Neural progenitor cell (in vitro differentiated cells): ENCODE measurements around the gene ARHGAP28. TPM values are rescaled to one million over a fixed set of nuclear protein-coding genes. Genes with fewer than 3 reads are reported as not detected.
"Not testable (repeated sequence)": the region's sequence is repeated elsewhere in the genome, so short reads cannot be mapped to it uniquely, and the experiment has no call there.

ENCODE experiments used
- DNase-seq: peaks from one replicate; pipeline ENCODE4 v3.0.0-alpha.2; 2016; ENCODE audit warnings: low spot score
- H2AFZ ChIP-seq: fragments of 200-600 bp; sonication (generic); replicated peaks from 2 replicates; pipeline ENCODE4 v1.6.1; 2016; ENCODE audit warnings: antibody characterized with exemption
- H3F3A ChIP-seq: fragments of 200-600 bp; sonication (generic); 2 replicates; pipeline ENCODE4 v1.6.1; 2016; ENCODE audit warnings: antibody characterized with exemption, low read depth
- H3K27ac ChIP-seq: fragments of 200-600 bp; sonication (generic); 2 replicates; pipeline ENCODE4 v1.5.1; 2016; ENCODE audit warnings: mild to moderate bottlenecking
- H3K27me3 ChIP-seq: fragments of 200-600 bp; sonication (generic); 2 replicates; pipeline ENCODE4 v1.6.1; 2016; ENCODE audit warnings: mild to moderate bottlenecking, moderate library complexity
- H3K36me3 ChIP-seq: fragments of 200-600 bp; sonication (generic); 2 replicates; pipeline ENCODE4 v1.5.1; 2016
- H3K4me1 ChIP-seq: fragments of 200-600 bp; sonication (generic); 2 replicates; pipeline ENCODE4 v1.6.1; 2016; ENCODE audit warnings: mixed run types
- H3K4me2 ChIP-seq: fragments of 200-600 bp; sonication (generic); 2 replicates; pipeline ENCODE4 v1.6.1; 2016
- H3K4me3 ChIP-seq: fragments of 200-600 bp; sonication (generic); 2 replicates; pipeline ENCODE4 v1.5.1; 2016
- H3K79me2 ChIP-seq: fragments of 200-600 bp; sonication (generic); 2 replicates; pipeline ENCODE4 v1.6.1; 2016; ENCODE audit warnings: low read depth
- H3K9ac ChIP-seq: fragments of 200-600 bp; sonication (generic); 2 replicates; pipeline ENCODE4 v1.6.1; 2016
- H3K9me3 ChIP-seq: fragments of 200-600 bp; sonication (generic); 2 replicates; pipeline ENCODE4 v1.5.1; 2016; ENCODE audit warnings: low read depth
- H4K20me1 ChIP-seq: fragments of 200-600 bp; sonication (generic); 2 replicates; pipeline ENCODE4 v1.6.1; 2016; ENCODE audit warnings: low read depth
- H3K27ac Mint-ChIP-seq: 3 replicates; pipeline ENCODE4 v1.8.0; 2021; ENCODE audit warnings: mixed read lengths
- H3K27me3 Mint-ChIP-seq: 2 replicates; pipeline ENCODE4 v1.8.0; 2022; ENCODE audit warnings: low read depth, mild to moderate bottlenecking, inconsistent platforms, moderate library complexity, mixed read lengths; ENCODE audit not compliant: insufficient read depth
- H3K36me3 Mint-ChIP-seq: 3 replicates; pipeline ENCODE4 v1.8.0; 2021; ENCODE audit warnings: mixed read lengths
- H3K4me1 Mint-ChIP-seq: 3 replicates; pipeline ENCODE4 v1.8.0; 2021; ENCODE audit warnings: mixed read lengths
- H3K4me3 Mint-ChIP-seq: 3 replicates; pipeline ENCODE4 v1.8.0; 2021; ENCODE audit warnings: mild to moderate bottlenecking, moderate library complexity, mixed read lengths
- H3K9me3 Mint-ChIP-seq: 3 replicates; pipeline ENCODE4 v1.8.0; 2020; ENCODE audit warnings: mixed read lengths
- CTCF ChIP-seq: fragments of 200-600 bp; sonication (generic); IDR thresholded peaks from 2 replicates; pipeline ENCODE4 v1.5.1; 2017; ENCODE audit warnings: antibody characterized with exemption, mild to moderate bottlenecking
- EZH2 ChIP-seq: fragments of 200-600 bp; sonication (generic); IDR thresholded peaks from 2 replicates; pipeline ENCODE4 v1.6.1; 2017; ENCODE audit warnings: antibody characterized with exemption, mild to moderate bottlenecking, moderate library complexity
- EZH2phosphoT487 ChIP-seq: fragments of 200-600 bp; sonication (generic); IDR thresholded peaks from 2 replicates; pipeline ENCODE4 v1.6.1; 2017; ENCODE audit warnings: antibody characterized with exemption
- total RNA-seq: library from RNA; depleted of rRNA; stranded (reverse); fragments of >200 nt; gene quantifications from 2 replicates; pipeline ENCODE4 v1.2.3, GENCODE V29; 2015; ENCODE audit warnings: low replicate concordance

Gene ARHGAP28
- total RNA-seq, 1 donor from 2014 or later = 25.7 TPM

DNA sequence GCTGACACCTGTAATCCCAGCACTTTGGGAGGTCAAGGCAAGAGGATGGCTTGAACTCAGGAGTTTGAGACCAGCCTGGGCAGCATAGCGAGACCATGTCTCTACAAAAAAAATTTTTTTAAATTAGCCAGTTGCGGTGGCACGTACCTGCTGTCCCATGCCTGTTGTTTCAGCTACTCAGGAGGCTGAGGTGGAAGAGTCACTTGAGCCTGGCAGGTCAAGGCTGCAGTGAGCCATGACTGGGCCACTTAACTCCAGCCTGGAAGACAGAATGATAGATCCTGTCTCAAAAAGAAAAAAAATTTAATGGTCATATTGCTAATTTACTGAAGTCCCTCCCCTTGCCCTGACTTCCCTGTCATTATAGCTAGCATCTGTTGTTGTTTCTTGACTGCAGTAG, 112.6 kb downstream of the ARHGAP28 start:
- H3K9ac ChIP-seq = no peak overlapping the region
- H3K9me3 Mint-ChIP-seq = no peaks in the 10 kb centered on the region
- DNase-seq = no peak
- no peak overlapping the region for H3K4me2 ChIP-seq
- no peaks in the 10 kb centered on the region for H3K4me1 ChIP-seq
- TF ChIP-seq CTCF (no peak), EZH2 (no peak), EZH2phosphoT487 (no peak)
- no peaks in the 10 kb centered on the region for H3K27me3 ChIP-seq
- H3K4me3 ChIP-seq = no peak overlapping the region
- H3K27me3 Mint-ChIP-seq = no peaks in the 10 kb centered on the region
- H3K4me3 Mint-ChIP-seq = no peak overlapping the region
- no peaks in the 10 kb centered on the region for H3K79me2 ChIP-seq
- H3F3A ChIP-seq = no peaks in the 10 kb centered on the region
- H3K27ac ChIP-seq = no peak overlapping the region
- H4K20me1 ChIP-seq = no peaks in the 10 kb centered on the region
- H2AFZ ChIP-seq = no peak overlapping the region
- no peaks in the 10 kb centered on the region for H3K36me3 ChIP-seq
- no peaks in the 10 kb centered on the region for H3K4me1 Mint-ChIP-seq
- H3K36me3 Mint-ChIP-seq = peaks cover 19% of the 10 kb centered on the region
- H3K27ac Mint-ChIP-seq = no peak overlapping the region
- no peaks in the 10 kb centered on the region for H3K9me3 ChIP-seq

- no peak overlapping the region for H3K27ac ChIP-seq
- no peaks in the 10 kb centered on the region for H4K20me1 ChIP-seq
- no peak overlapping the region for H3K9ac ChIP-seq
- no peaks in the 10 kb centered on the region for H3K27me3 ChIP-seq
- H3K36me3 ChIP-seq = no peaks in the 10 kb centered on the region
- Mint-ChIP-seq H3K36me3 (peaks cover 17% of the 10 kb centered on the region), H3K9me3 (no peaks in the 10 kb centered on the region), H3K4me3 (no peak overlapping the region), H3K27me3 (no peaks in the 10 kb centered on the region), H3K27ac (no peak overlapping the region), H3K4me1 (no peaks in the 10 kb centered on the region)
- no peaks in the 10 kb centered on the region for H3K4me1 ChIP-seq
- DNase-seq = no peak
- H2AFZ ChIP-seq = no peak overlapping the region
- no peak overlapping the region for H3K4me2 ChIP-seq
- TF ChIP-seq EZH2 (no peak), CTCF (no peak), EZH2phosphoT487 (no peak)
- H3K4me3 ChIP-seq = no peak overlapping the region
- no peaks in the 10 kb centered on the region for H3K9me3 ChIP-seq
- H3F3A ChIP-seq = no peaks in the 10 kb centered on the region
- no peaks in the 10 kb centered on the region for H3K79me2 ChIP-seq
Measured at GRCh38 chr18:6843308-6843707, 113.8 kb downstream of the ARHGAP28 start.

GRCh38 chr18:6845521-6845920, 116.0 kb downstream of the ARHGAP28 start:
- H3K36me3 ChIP-seq, H3K4me1 Mint-ChIP-seq, H3F3A ChIP-seq, H3K4me3 Mint-ChIP-seq, H3K27ac ChIP-seq, H2AFZ ChIP-seq, H3K27ac Mint-ChIP-seq, H3K9me3 ChIP-seq, H3K27me3 Mint-ChIP-seq, H4K20me1 ChIP-seq, H3K27me3 ChIP-seq, H3K4me2 ChIP-seq, H3K79me2 ChIP-seq, DNase-seq, H3K4me3 ChIP-seq, H3K4me1 ChIP-seq, H3K9ac ChIP-seq, H3K9me3 Mint-ChIP-seq: not testable (repeated sequence)
- H3K36me3 Mint-ChIP-seq = peaks cover 11% of the 10 kb centered on the region

- peaks cover 9% of the 10 kb centered on the region for H3K36me3 ChIP-seq
Measured at GRCh38 chr18:6850396-6850795, 120.9 kb downstream of the ARHGAP28 start.

More at GRCh38 chr18:6850396-6850795, 120.9 kb downstream of the ARHGAP28 start:
- peaks cover 49% of the 10 kb centered on the region for H3K36me3 Mint-ChIP-seq
- DNase-seq = no peak
- H3K27ac Mint-ChIP-seq = no peak overlapping the region
- Histone ChIP-seq H3K9me3 (peaks cover 15% of the 10 kb centered on the region), H3K4me3 (no peak overlapping the region), H3K4me1 (no peaks in the 10 kb centered on the region), H3K4me2 (no peak overlapping the region), H3K79me2 (no peaks in the 10 kb centered on the region), H3F3A (no peaks in the 10 kb centered on the region), H4K20me1 (no peaks in the 10 kb centered on the region), H2AFZ (no peak overlapping the region), H3K9ac (no peak overlapping the region), H3K27ac (no peak overlapping the region), H3K27me3 (no peaks in the 10 kb centered on the region)
- peaks cover 27% of the 10 kb centered on the region for H3K9me3 Mint-ChIP-seq
- H3K4me1 Mint-ChIP-seq = no peaks in the 10 kb centered on the region
- no peak for TF ChIP-seq CTCF
- TF ChIP-seq EZH2 = no peak
- TF ChIP-seq EZH2phosphoT487 = no peak
- H3K27me3 Mint-ChIP-seq = peaks cover 4% of the 10 kb centered on the region
- no peak overlapping the region for H3K4me3 Mint-ChIP-seq
